GM10266 (cell line): ENCODE results near the gene OGG1.
A peak's percentile ranks its signal among the peaks of the same experiment; 100 is the strongest.

Experiments used
- DNase-seq: peaks from one replicate; pipeline ENCODE4 v3.0.0; 2012; ENCODE audit errors: extremely low spot score
- TF ChIP-seq, protein P1 (sequence below): IDR thresholded peaks from 2 replicates; pipeline ENCODE4 v1.5.1; 2012; ENCODE audit warnings: mild to moderate bottlenecking, low read depth; ENCODE audit not compliant: control insufficient read depth, insufficient read depth; ENCODE audit errors: missing control alignments

Gene OGG1

DNA sequence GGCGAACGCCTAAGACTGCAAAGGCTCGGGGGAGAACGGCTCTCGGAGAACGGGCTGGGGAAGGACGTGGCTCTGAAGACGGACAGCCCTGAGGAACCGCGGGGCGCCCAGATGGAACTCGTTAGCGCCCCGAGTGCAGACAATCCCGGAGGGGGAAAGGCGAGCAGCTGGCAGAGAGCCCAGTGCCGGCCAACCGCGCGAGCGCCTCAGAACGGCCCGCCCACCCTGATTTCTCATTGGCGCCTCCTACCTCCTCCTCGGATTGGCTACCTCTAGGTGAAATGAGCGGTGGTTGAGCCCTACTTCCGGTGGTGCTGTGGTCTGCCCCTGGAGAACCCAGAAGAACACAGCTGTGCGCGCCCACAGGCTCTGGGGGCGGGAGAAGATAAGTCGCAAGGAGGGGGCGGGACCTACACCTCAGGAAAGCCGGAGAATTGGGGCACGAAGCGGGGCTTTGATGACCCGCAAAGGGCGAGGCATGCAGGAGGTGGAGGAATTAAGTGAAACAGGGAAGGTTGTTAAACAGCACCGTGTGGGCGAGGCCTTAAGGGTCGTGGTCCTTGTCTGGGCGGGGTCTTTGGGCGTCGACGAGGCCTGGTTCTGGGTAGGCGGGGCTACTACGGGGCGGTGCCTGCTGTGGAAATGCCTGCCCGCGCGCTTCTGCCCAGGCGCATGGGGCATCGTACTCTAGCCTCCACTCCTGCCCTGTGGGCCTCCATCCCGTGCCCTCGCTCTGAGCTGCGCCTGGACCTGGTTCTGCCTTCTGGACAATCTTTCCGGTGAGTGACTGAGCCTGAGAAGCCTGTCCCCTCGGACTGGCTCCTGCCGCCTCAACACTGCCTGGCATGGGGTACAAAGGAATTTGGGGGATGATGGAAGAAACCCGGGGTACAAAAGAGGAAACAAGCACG is at the start of gene OGG1:
TSS of gene OGG1 (plus strand) at position 308 of the 911 bp plus-strand sequence. CDS start at position 643, 335 bp downstream.
- peak; percentile 95 for DNase-seq
- TF ChIP-seq, protein P1, sequence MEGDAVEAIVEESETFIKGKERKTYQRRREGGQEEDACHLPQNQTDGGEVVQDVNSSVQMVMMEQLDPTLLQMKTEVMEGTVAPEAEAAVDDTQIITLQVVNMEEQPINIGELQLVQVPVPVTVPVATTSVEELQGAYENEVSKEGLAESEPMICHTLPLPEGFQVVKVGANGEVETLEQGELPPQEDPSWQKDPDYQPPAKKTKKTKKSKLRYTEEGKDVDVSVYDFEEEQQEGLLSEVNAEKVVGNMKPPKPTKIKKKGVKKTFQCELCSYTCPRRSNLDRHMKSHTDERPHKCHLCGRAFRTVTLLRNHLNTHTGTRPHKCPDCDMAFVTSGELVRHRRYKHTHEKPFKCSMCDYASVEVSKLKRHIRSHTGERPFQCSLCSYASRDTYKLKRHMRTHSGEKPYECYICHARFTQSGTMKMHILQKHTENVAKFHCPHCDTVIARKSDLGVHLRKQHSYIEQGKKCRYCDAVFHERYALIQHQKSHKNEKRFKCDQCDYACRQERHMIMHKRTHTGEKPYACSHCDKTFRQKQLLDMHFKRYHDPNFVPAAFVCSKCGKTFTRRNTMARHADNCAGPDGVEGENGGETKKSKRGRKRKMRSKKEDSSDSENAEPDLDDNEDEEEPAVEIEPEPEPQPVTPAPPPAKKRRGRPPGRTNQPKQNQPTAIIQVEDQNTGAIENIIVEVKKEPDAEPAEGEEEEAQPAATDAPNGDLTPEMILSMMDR: no peak

DNA sequence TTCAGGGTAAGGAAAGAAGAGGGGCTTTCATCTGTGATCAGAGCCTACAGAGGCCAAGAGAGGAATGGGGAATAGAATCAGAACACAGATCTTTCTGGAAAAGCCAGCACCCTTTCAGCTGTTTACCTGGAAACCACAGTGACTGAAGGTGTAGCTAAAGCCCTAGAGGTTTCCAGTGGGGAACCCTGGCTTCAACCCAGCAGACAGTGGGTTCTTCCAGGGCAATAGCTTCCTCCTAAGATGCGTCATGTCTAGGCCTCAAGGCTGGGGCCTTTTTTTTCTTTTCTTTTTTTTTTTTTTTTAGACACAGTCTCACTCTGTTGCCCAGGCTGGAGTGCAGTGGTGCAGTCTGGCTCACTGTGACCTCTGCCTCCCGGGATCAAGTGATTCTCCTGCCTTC is 49.2 kb upstream of the OGG1 start:
- no peak for DNase-seq
- TF ChIP-seq, protein P1: no peak

DNA sequence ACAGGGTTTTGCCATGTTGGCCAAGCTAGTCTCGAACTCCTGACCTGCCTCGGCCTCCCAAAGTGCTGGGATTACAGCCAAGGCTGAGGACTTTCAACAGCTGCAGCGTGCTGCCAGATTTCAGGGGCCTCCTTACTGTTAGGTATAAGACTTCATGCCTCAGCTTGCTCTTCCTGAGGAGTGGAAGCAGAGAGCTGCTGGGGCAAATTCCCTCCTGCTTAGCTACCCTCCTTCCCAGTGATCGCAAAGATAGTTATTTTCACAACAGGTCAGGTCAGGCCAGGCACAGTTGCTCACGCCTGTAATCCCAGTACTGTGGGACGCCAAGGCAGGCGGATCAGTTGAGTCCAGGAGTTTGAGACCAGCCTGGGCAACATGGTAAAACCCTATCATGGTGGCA is 48.7 kb upstream of the OGG1 start:
- DNase-seq: no peak
- TF ChIP-seq, protein P1: no peak

DNA sequence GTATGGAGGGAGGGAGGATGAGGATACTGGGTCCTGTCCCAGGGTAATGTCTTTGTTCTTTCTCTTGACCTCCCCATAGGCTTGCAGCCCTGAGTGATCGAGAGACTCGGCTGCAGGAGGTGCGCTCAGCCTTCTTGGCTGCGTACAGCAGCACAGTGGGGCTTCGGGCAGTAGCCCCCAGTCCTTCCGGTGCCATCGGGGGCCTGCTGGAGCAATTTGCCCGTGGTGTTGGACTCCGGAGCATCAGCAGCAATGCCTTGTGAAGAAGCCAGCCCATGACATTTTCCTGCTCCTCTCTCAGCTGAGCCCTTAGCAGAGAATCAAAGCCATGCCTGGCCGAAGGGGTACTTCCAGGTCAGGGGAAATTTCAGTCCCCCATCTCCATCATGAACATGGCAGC is 48.0 kb upstream of the OGG1 start:
- DNase-seq: no peak
- TF ChIP-seq, protein P1: no peak

DNA sequence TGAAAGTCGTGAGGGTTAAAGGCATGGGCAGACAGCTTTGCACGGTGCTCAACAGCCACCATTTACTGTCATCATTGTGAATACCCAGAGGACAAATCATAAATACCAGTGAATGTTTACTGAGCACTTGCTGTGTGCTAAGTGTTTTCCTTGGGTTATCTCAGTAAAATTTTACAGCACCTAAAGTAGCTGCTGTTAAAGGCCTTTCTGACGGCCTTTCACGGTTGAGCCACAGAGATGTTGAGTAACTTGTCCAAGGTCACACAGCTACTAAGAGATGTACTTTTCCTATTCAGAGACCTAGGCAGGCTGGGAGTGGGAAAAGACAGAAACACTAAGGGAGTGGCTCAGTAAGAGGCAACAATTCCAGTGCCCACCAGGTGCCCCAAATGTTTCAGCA is 46.5 kb upstream of the OGG1 start:
- TF ChIP-seq, protein P1: no peak
- DNase-seq: no peak

DNA sequence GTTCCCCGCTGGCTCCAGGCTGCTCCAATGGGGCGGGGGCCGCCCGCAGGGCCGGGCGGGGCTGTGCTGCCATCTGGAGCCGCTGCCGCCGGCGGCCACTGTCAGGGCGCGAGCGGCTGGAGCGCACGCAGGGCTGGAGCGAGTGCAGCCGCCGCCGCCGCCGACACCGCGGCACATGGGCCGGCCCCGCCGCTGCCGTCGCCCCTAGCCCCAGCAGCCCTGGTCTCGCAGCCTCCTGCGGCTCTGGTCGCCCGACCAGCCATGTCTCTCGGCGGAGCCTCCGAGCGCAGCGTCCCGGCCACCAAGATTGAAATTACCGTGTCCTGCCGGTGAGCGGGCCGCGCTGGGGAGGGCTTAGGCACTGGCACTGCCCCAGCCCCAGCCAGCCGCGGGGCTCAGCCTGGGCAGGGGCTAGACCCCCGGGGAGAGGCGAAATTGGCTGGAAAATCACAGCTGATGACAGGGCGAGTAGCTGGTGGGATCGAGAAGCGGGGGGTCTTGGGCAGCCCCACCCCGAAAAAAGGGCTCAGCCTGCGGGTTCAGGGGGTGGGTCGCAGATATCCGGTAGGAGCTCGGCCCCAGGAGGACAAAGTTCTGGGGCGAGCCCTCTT is 45.9 kb upstream of the OGG1 start, which contains the start of gene CPNE9:
TSS of gene CPNE9 (plus strand) at position 98 of the 611 bp plus-strand sequence. CDS start at position 262, 164 bp downstream.
- peak; percentile 42 for DNase-seq
- TF ChIP-seq, protein P1: no peak
